HG03066 (cell line): ENCODE data around the gene TPPP2.
A peak's percentile ranks its signal among the peaks of the same experiment; 100 is the strongest.
"Not testable (repeated sequence)": the region's sequence is repeated elsewhere in the genome, so short reads cannot be mapped to it uniquely, and the experiment has no call there.

Source experiments
- ATAC-seq: cut with Tn5 transposase; IDR thresholded peaks from one replicate; pipeline ENCODE4 v1.9.1; 2021; ENCODE audit warnings: low read depth; ENCODE audit not compliant: unreplicated experiment

The TPPP2 gene

GRCh38 chr14:21029917-21030316 lies at the start of gene TPPP2:
TSS of gene TPPP2 (plus strand) at chr14:21030217. CDS start at chr14:21030582, 365 bp downstream.
- no peak for ATAC-seq

DNA sequence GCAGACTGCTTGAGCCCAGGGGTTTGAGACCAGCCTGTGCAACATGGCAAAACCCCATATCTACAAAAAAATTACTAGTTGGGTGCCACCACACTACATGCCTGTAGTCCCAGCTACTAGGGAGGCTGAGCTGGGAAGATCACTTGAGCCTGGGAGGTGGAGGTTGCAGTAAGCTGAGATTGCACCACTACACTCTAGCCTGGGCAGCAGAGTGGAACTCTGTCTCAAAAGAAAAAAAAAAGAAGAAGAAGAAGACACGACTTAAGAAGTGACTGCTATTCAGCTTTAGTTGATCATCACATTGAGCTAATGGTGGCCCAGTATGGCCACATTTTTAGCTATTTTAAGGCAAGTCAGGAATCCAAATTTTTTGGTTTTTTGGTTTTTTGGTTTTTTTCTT lies 49.1 kb upstream of the TPPP2 start:
- no peak for ATAC-seq

GRCh38 chr14:20982646-20983369 lies 47.2 kb upstream of the TPPP2 start:
- no peak for ATAC-seq

DNA sequence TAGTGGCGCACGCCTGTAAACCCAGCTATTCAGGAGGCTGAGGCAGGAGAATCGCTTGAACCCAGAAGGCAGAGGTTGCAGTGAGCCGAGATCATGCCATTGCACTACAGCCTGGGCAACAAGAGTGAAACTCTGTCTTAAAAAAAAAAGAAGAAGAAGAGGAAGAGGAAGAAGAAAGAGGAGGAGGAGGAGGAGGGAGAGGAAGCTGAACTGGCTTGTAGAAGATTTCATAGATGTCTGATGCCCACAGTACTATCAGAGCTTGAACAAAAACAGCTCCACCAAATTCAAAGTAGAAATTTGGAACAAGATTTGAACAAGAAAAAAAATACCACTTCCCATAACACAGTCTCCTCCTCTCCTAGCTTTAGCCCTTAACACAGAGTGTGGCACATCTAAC lies 44.4 kb upstream of the TPPP2 start:
- ATAC-seq: not testable (repeated sequence)

GRCh38 chr14:20986811-20987210 lies 43.2 kb upstream of the TPPP2 start:
- no peak for ATAC-seq

DNA sequence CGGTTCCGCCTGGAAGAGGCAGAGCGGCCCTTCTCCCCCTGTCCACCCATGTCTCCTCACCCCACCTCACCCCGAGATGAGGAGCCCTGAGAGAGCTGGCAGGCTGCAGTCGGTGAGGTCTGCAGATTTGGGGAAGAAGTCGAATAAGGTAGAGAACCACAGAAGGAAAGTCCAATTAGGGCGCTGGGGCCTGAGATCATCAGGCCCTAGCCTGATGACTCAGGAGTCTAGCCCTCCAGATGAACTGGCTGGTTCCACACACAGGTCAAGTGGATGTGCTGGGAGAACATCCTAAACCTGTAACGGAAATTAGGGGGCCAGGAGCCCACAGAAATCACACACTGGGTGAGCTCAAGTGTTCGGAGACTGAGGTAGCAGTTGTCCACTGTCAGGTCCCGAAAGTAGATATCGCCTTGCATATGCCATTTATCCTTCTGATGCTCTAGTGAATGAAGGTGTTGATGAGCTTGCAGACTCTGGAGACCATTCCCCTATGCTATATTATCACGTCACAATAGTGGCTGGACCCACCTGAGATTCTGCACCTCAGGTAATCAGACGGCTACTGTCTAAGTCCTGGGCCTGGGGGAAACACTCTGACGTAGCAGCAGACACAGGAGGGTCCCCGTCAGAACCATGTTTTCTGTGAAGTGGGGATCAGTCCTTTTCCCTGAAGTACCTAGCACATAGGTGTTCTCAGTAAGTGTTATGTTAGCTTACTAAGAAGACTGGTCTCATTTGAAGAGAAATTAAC lies 41.1 kb upstream of the TPPP2 start:
- ATAC-seq: no peak

DNA sequence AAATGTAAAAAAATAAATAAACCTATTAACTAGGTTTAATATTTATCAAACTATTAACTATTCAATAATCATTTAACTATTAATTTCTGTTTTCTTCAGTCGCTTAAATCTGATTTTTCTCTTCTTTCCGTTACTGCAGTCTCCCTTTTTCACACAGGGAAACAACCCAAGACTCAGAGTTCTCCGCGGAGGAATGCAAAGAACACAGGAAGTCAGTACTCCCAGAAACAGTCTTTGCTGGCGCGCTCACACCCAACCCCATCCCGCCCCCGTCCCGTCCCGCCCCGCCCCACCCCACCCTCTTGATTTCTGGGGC lies 40.6 kb upstream of the TPPP2 start:
- ATAC-seq: no peak

DNA sequence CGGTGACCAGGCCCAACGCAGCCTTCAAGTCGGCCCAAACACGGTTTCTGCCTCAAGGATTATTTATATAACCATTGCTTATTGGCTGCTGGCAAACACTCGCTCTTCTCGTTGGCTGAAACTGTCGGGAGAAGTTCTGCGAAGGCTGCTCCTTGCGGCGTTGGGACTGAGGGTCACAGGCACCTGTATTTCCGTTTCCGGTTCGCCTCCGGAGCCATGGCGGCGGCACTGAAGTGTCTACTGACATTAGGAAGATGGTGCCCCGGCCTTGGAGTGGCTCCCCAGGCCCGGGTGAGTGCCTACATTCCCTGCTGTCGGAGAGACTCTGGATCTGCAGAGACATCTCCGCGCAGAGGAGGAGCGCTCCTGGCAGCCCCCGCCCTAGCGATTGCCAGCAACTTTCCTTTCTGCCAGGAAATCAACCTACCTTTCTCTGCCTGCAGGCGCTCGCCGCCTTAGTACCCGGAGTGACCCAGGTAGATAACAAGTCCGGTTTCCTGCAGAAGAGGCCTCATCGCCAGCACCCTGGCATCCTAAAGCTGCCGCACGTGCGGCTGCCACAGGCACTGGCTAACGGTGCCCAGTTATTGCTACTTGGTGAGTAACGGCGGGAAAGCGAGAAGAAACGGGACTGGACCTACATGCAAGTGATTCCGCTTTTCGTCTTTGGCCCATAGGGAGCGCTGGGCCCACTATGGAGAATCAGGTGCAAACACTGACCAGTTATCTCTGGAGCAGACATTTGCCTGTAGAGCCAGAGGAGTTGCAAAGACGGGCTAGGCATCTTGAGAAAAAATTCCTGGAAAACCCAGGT lies 40.0 kb upstream of the TPPP2 start, which contains the start of gene METTL17:
METTL17 (plus strand) TSS at position 194 of the 814 bp plus-strand sequence; CDS start at position 217, 23 bp downstream.
- ATAC-seq: peak; percentile 94

GRCh38 chr14:20996521-20996920 lies 33.5 kb upstream of the TPPP2 start:
- no peak for ATAC-seq

DNA sequence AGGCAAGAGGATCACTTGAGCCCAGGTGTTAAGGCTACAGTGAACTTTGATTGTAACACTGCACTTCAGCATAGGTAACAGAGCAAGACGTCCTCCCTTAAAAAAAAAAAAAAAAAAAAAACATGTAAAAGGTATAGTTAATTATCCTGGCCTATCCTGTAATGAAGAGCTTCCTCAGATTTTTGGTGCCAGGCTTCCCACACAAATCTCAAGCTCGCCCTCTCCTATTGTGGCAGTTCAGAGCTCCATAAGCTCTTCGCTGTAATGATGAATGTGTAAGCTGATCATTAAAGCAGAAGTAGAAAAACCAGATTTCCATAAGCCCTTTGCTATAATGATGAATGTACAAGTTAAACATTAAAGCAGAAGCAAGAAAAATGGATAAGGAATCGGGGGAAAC lies 32.9 kb upstream of the TPPP2 start:
- ATAC-seq: no peak

- no peak for ATAC-seq
These were observed 32.5 kb upstream of the TPPP2 start for GRCh38 chr14:20997564-20997963.

GRCh38 chr14:20998139-20998538 lies 31.9 kb upstream of the TPPP2 start:
- ATAC-seq: no peak

- ATAC-seq: no peak
These were observed 31.2 kb upstream of the TPPP2 start, which contains the start of gene SLC39A2 for GRCh38 chr14:20998674-20999366. TSS of gene SLC39A2 (plus strand) at chr14:20999293. CDS start at chr14:20999447, 154 bp downstream.

- ATAC-seq: no peak
These were observed 30.4 kb upstream of the TPPP2 start for GRCh38 chr14:20999591-20999990.

- no peak for ATAC-seq
These were observed 28.8 kb upstream of the TPPP2 start for GRCh38 chr14:21001218-21001617.

GRCh38 chr14:21003788-21004346 lies 26.1 kb upstream of the TPPP2 start:
- no peak for ATAC-seq

GRCh38 chr14:21009721-21010120 lies 20.3 kb upstream of the TPPP2 start:
- not testable (repeated sequence) for ATAC-seq

DNA sequence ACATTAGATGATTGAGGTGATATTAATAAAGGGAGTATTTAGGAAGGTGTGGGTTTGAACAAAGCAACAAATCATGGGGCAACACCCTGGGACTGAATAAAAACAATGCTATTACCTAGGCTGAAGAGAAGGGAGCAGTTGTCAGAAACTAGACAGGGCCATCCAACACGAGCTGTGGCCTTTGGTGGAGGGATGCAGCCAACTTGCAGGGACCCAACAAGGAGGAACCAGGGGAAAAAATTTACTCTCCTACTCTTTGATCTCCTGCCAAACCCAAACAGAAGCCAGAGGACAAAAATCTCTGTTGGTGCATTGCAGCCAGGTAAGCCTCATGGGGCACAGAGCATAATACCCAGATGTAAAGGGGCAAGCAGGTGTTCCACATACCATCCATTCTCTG lies 18.9 kb upstream of the TPPP2 start:
- no peak for ATAC-seq

DNA sequence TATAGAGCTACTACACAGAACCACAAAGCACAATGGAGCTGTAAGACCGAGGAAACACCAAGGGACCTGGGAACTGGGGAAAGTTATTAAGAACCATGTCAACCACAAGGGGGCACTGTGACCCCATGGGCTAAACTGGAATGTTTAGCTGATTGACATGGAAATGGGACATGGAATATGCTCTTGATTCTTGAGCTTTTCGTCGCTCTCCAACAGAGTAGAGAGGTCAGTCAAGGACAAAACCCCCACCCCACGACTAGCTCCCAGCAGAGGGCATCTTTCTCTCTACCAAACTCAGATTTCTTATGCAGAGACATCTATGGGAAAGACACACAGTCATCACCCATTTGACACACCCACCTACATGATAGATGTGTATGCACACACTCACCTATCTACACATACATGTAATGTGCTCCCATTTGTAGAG lies 15.2 kb upstream of the TPPP2 start:
- no peak for ATAC-seq

DNA sequence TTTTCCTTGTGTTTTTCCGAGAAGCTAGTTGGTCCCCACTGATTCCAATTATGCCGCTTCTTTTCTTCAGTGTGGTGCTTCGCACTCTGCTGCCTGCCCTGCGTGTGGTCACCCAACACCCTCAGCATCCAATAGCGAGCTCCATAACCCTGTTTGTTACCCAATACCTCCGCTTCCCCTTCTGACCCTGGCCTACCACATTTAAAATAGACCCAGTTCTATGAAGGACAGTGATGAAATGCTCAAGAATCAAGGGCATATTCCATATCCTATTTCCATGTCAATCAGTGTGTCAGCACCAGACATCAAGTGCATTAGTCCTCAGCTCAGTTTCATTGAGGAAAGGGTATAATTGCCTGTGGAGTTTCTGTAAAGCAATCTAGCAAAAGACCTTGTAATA lies 14.7 kb upstream of the TPPP2 start:
- no peak for ATAC-seq
